Lower leg skin (tissue), 3 donors: ENCODE results near the gene COPA.

Source experiments
- POLR2A ChIP-seq, 2 donors: fragments of 450-650 bp; IDR thresholded peaks; one replicate each; pipeline ENCODE4 v1.6.1; 2016 to 2017; ENCODE audit warnings: antibody characterized with exemption in 2 of 2, mild to moderate bottlenecking in 1 of 2, moderate library complexity in 1 of 2
- TF ChIP-seq, protein P1 (sequence below), 3 donors: fragments of 450-650 bp; IDR thresholded peaks; one replicate each; pipeline ENCODE4 v1.5.1; 2016; ENCODE audit warnings: antibody characterized with exemption in 3 of 3, mild to moderate bottlenecking in 3 of 3, moderate library complexity in 2 of 3

DNA sequence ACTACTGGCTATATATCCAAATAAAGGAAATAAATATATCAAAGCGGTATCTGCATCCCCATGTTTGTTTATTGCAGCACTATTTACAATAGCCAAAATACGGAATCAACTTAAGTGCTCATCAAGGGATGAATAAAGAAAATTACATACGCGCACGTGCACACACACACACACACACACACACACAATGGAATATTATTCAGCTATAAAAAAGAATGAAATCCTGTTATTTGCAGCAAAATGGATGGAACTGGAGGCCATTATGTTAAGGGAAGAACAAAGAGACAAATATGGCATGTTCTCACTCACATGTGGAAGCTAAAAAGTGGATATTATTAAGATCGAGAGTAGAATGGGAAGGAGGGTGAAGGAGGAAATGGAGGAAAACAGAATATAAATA is 20.2 kb downstream of the COPA start:
- TF ChIP-seq, protein P1, sequence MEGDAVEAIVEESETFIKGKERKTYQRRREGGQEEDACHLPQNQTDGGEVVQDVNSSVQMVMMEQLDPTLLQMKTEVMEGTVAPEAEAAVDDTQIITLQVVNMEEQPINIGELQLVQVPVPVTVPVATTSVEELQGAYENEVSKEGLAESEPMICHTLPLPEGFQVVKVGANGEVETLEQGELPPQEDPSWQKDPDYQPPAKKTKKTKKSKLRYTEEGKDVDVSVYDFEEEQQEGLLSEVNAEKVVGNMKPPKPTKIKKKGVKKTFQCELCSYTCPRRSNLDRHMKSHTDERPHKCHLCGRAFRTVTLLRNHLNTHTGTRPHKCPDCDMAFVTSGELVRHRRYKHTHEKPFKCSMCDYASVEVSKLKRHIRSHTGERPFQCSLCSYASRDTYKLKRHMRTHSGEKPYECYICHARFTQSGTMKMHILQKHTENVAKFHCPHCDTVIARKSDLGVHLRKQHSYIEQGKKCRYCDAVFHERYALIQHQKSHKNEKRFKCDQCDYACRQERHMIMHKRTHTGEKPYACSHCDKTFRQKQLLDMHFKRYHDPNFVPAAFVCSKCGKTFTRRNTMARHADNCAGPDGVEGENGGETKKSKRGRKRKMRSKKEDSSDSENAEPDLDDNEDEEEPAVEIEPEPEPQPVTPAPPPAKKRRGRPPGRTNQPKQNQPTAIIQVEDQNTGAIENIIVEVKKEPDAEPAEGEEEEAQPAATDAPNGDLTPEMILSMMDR (IDR thresholded peaks at IDR 0.05), result no peak
- TF ChIP-seq POLR2A (IDR thresholded peaks at IDR 0.05), result no peak
